ENCODE measurements around the gene CEP135.

CEP135 gene

DNA sequence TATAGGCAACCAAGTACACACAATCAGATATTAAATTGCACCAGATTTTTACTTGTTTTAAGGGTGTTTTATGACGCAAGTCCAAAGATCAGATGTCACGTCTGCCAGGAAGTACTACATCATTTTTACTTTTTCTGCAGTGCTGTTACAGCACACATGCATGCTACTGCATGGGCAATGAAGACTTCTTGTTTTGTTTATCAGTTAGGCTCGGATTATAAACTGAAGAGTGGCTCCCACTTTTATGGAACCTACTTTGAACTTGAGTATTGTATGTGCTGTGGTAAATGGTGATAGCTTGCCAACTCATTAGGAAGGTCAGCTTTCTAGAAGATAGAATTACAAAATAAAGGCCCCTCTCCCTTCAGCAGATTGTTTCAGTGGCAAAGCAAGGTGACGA, 131.6 kb downstream of the CEP135 start:
- DNase-seq = no peak

DNA sequence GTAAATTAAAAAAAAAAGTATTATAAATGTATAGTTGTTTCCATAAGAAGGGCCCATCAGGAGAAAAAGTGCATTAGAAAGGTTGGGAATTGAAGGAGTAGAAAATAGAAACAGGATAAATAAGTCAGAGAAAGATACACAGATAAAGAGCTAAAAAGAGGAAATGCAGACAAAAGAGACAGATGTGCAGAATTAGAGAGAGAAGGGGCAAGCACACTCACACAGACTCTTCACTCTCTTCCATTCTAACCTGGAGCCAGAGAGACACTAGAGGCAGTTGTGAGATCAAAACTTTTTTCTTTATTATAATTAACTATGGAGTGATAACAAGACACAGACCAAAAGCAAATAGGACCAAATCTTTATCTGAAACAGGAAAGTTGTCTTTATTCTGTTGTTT, 134.1 kb downstream of the CEP135 start:
- no peak for DNase-seq
